Measurements from ENCODE around the gene GFRAL. TPM values are rescaled to one million over a fixed set of nuclear protein-coding genes. Genes with fewer than 3 reads are reported as not detected.

GFRAL gene
- total RNA-seq, 1 donor = not detected

GRCh38 chr6:55448451-55448850, 121.2 kb downstream of the GFRAL start:
- Histone ChIP-seq H3K4me1 (ENCODE audit: insufficient read depth, low read length) (no peaks in the 10 kb centered on the region), H3K36me3 (ENCODE audit: insufficient read depth, low read length) (no peaks in the 10 kb centered on the region), H4K20me1 (ENCODE audit: insufficient read depth, low read length) (no peaks in the 10 kb centered on the region), H3K4me2 (ENCODE audit: insufficient read depth, low read length) (no peak overlapping the region), H2AFZ (ENCODE audit: low read length) (no peak overlapping the region), H3K9me3 (ENCODE audit: low read depth, low read length) (no peaks in the 10 kb centered on the region), H3K4me3 (ENCODE audit: insufficient read depth, low read length) (no peak overlapping the region), H3K79me2 (ENCODE audit: insufficient read depth, low read length) (no peaks in the 10 kb centered on the region), H3K27ac (ENCODE audit: low read depth, low read length) (no peak overlapping the region), H3K27me3 (ENCODE audit: insufficient read depth, low read length) (no peaks in the 10 kb centered on the region)
- DNase-seq (ENCODE audit: insufficient read length, low spot score, missing footprints) = no peak
- no peak for TF ChIP-seq CTCF (IDR thresholded peaks at IDR 0.05; ENCODE audit: extremely low read depth, low read depth, low read length)

GRCh38 chr6:55449225-55449624, 122.0 kb downstream of the GFRAL start:
- no peak for DNase-seq (ENCODE audit: insufficient read length, low spot score, missing footprints)
- H2AFZ ChIP-seq (ENCODE audit: low read length) = no peak overlapping the region
- H3K36me3 ChIP-seq (ENCODE audit: insufficient read depth, low read length) = no peaks in the 10 kb centered on the region
- no peaks in the 10 kb centered on the region for H3K4me1 ChIP-seq (ENCODE audit: insufficient read depth, low read length)
- no peak overlapping the region for H3K27ac ChIP-seq (ENCODE audit: low read depth, low read length)
- no peak overlapping the region for H3K4me3 ChIP-seq (ENCODE audit: insufficient read depth, low read length)
- H3K9me3 ChIP-seq (ENCODE audit: low read depth, low read length) = no peaks in the 10 kb centered on the region
- H3K79me2 ChIP-seq (ENCODE audit: insufficient read depth, low read length) = no peaks in the 10 kb centered on the region
- H3K4me2 ChIP-seq (ENCODE audit: insufficient read depth, low read length) = no peak overlapping the region
- no peaks in the 10 kb centered on the region for H4K20me1 ChIP-seq (ENCODE audit: insufficient read depth, low read length)
- H3K27me3 ChIP-seq (ENCODE audit: insufficient read depth, low read length) = no peaks in the 10 kb centered on the region
- no peak for TF ChIP-seq CTCF (IDR thresholded peaks at IDR 0.05; ENCODE audit: extremely low read depth, low read depth, low read length)

- no peaks in the 10 kb centered on the region for H3K4me1 ChIP-seq (ENCODE audit: insufficient read depth, low read length)
- DNase-seq (ENCODE audit: insufficient read length, low spot score, missing footprints) = peak; percentile 22
These were observed 122.7 kb downstream of the GFRAL start for GRCh38 chr6:55450005-55450404.

More at GRCh38 chr6:55450005-55450404, 122.7 kb downstream of the GFRAL start:
- Histone ChIP-seq H3K9me3 (ENCODE audit: low read depth, low read length) (no peaks in the 10 kb centered on the region), H3K4me3 (ENCODE audit: insufficient read depth, low read length) (no peak overlapping the region), H3K27me3 (ENCODE audit: insufficient read depth, low read length) (no peaks in the 10 kb centered on the region), H3K79me2 (ENCODE audit: insufficient read depth, low read length) (no peaks in the 10 kb centered on the region), H3K36me3 (ENCODE audit: insufficient read depth, low read length) (no peaks in the 10 kb centered on the region), H4K20me1 (ENCODE audit: insufficient read depth, low read length) (no peaks in the 10 kb centered on the region), H3K27ac (ENCODE audit: low read depth, low read length) (no peak overlapping the region), H2AFZ (ENCODE audit: low read length) (no peak overlapping the region), H3K4me2 (ENCODE audit: insufficient read depth, low read length) (no peak overlapping the region)
- no peak for TF ChIP-seq CTCF (IDR thresholded peaks at IDR 0.05; ENCODE audit: extremely low read depth, low read depth, low read length)

Other genes with a start within 250 kb of the GFRAL start
- gene HCRTR2, start 153.0 kb upstream of the GFRAL start, total RNA-seq = under 0.01 TPM in 1 of 2 replicates, not detected in the other